GM04504 (cell line): Measurements from ENCODE around the gene TFG.

Experiments
- DNase-seq: peaks from one replicate; pipeline ENCODE4 v3.0.0-alpha.2; 2012; ENCODE audit warnings: low read depth

TFG gene

GRCh38 chr3:100706365-100706764 is 2.9 kb upstream of the TFG start:
- no peak for DNase-seq

- DNase-seq: no peak
Observed at GRCh38 chr3:100708644-100708988, 678 bp upstream of the TFG start.

- no peak for DNase-seq
Observed at GRCh38 chr3:100709842-100710260, 557 bp downstream of the TFG start.

- no peak for DNase-seq
Observed at GRCh38 chr3:100710261-100710968, 1.1 kb downstream of the TFG start.

- no peak for DNase-seq
Observed at GRCh38 chr3:100715176-100715575, 5.9 kb downstream of the TFG start.

- DNase-seq: no peak
Observed at GRCh38 chr3:100717063-100717462, 7.8 kb downstream of the TFG start.

- no peak for DNase-seq
Observed at GRCh38 chr3:100717637-100718487, 8.6 kb downstream of the TFG start.

GRCh38 chr3:100719136-100719535 is 9.8 kb downstream of the TFG start:
- no peak for DNase-seq

- DNase-seq: no peak
Observed at GRCh38 chr3:100720426-100720825, 11.1 kb downstream of the TFG start.

- no peak for DNase-seq
Observed at GRCh38 chr3:100725935-100726513, 16.7 kb downstream of the TFG start.

- DNase-seq: no peak
Observed at GRCh38 chr3:100726706-100727105, 17.4 kb downstream of the TFG start.

GRCh38 chr3:100730524-100730923 is 21.2 kb downstream of the TFG start:
- no peak for DNase-seq

GRCh38 chr3:100732435-100732834 is 23.1 kb downstream of the TFG start:
- DNase-seq: no peak

- no peak for DNase-seq
Observed at GRCh38 chr3:100737334-100737733, 28.0 kb downstream of the TFG start.

- DNase-seq: no peak
Observed at GRCh38 chr3:100740207-100740606, 30.9 kb downstream of the TFG start.

GRCh38 chr3:100743535-100743934 is 34.2 kb downstream of the TFG start:
- no peak for DNase-seq

GRCh38 chr3:100744671-100745070 is 35.4 kb downstream of the TFG start:
- no peak for DNase-seq

GRCh38 chr3:100745617-100746016 is 36.3 kb downstream of the TFG start:
- DNase-seq: no peak

- DNase-seq: no peak
Observed at GRCh38 chr3:100746092-100746491, 36.8 kb downstream of the TFG start.

GRCh38 chr3:100748220-100748619 is 38.9 kb downstream of the TFG start:
- no peak for DNase-seq

GRCh38 chr3:100748967-100749366 is 39.7 kb downstream of the TFG start:
- no peak for DNase-seq

GRCh38 chr3:100753846-100754245 is 44.6 kb downstream of the TFG start:
- no peak for DNase-seq
